ENCODE data around the gene PHTF1. TPM values are rescaled to one million over a fixed set of nuclear protein-coding genes. Genes with fewer than 3 reads are reported as not detected.

PHTF1 gene
- total RNA-seq, 1 experiment from 2014 or later, result 8.4 TPM

DNA sequence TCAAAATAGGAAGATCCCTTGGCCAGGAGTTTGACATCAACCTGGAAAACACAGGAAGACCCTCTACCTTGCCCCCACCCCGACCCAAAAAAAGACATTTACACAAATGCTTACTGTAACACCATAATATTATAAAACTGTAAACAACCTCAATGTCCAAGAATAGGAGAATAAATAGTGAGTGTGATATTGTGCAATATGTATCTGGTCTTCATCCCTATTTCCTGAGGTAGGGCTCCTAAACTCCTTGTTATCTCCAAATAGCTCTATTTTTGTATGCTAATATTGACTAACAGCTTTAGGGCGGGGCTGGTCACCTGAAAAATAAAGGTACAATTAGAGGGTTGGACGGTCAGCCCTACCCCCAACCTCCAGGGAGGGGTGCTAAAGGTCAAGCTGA is 29.5 kb upstream of the PHTF1 start:
- ChIA-PET CTCF (interaction anchor here (0.5 to 1.2 kb wide), 2 partner anchors 716 to 735 kb away, joined by 3 read pairs; partner anchors contain the start of gene LRIG2), POLR2A (interaction anchor here (0.6 to 2.5 kb wide), 4 partner anchors 10 to 27 kb away, joined by 3 to 12 read pairs (median 4); partner anchors contain the start of gene RSBN1)
- TF ChIP-seq, protein P1, sequence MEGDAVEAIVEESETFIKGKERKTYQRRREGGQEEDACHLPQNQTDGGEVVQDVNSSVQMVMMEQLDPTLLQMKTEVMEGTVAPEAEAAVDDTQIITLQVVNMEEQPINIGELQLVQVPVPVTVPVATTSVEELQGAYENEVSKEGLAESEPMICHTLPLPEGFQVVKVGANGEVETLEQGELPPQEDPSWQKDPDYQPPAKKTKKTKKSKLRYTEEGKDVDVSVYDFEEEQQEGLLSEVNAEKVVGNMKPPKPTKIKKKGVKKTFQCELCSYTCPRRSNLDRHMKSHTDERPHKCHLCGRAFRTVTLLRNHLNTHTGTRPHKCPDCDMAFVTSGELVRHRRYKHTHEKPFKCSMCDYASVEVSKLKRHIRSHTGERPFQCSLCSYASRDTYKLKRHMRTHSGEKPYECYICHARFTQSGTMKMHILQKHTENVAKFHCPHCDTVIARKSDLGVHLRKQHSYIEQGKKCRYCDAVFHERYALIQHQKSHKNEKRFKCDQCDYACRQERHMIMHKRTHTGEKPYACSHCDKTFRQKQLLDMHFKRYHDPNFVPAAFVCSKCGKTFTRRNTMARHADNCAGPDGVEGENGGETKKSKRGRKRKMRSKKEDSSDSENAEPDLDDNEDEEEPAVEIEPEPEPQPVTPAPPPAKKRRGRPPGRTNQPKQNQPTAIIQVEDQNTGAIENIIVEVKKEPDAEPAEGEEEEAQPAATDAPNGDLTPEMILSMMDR (IDR thresholded peaks at IDR 0.05; ENCODE audit: unreplicated experiment), result no peak
- Mint-ChIP-seq H3K4me1 (ENCODE audit: insufficient read depth, unreplicated experiment) (peaks cover 26% of the 10 kb centered on the region), H3K27ac (ENCODE audit: low read depth, unreplicated experiment) (no peak overlapping the region), H3K9me3 (ENCODE audit: unreplicated experiment) (no peaks in the 10 kb centered on the region), H3K36me3 (ENCODE audit: insufficient read depth, unreplicated experiment) (peaks cover 7% of the 10 kb centered on the region), H3K4me3 (ENCODE audit: unreplicated experiment) (no peak overlapping the region), H3K27me3 (ENCODE audit: insufficient read depth, unreplicated experiment) (no peaks in the 10 kb centered on the region)
- intact Hi-C loops (cut with micrococcal nuclease), result no loop called here
- no peak for DNase-seq (ENCODE audit: unreplicated experiment)
- BruUV-seq (replicated peaks), result no TSS peak

DNA sequence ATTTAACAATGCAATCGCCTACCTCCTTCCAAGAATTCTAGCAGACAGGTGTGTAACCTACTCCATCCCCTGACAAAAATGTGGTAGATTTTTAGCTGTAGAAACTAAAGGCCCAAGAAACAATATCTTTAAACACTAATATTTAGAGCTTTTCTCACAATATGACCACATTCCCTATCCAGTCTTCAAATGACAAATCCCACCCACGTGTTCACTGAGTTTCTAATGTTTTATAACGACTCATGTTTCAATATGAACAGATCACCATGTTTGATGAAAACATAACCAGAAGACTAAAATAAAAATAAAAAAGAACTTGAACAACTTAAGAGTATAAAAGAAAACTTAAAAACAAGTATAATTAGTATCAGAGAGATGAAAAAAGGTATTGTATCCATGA is 28.4 kb upstream of the PHTF1 start:
- peaks cover 26% of the 10 kb centered on the region for H3K4me1 Mint-ChIP-seq (ENCODE audit: insufficient read depth, unreplicated experiment)
- H3K4me3 Mint-ChIP-seq (ENCODE audit: unreplicated experiment), result no peak overlapping the region
- no peak for DNase-seq (ENCODE audit: unreplicated experiment)
- no TSS peak for BruUV-seq (replicated peaks)
- H3K27ac Mint-ChIP-seq (ENCODE audit: low read depth, unreplicated experiment), result no peak overlapping the region
- peaks cover 4% of the 10 kb centered on the region for H3K36me3 Mint-ChIP-seq (ENCODE audit: insufficient read depth, unreplicated experiment)
- intact Hi-C loops (cut with micrococcal nuclease), result no loop called here
- H3K27me3 Mint-ChIP-seq (ENCODE audit: insufficient read depth, unreplicated experiment), result no peaks in the 10 kb centered on the region
- H3K9me3 Mint-ChIP-seq (ENCODE audit: unreplicated experiment), result no peaks in the 10 kb centered on the region
- CTCF ChIA-PET, result interaction anchor here (1.2 kb wide), 1 partner anchor 715 kb away, joined by 3 read pairs; the partner anchor contains the start of gene LRIG2
- POLR2A ChIA-PET, result interaction anchor here (0.5 to 2.5 kb wide), 5 partner anchors 7 to 605 kb away, joined by 3 to 12 read pairs (median 4); no protein-coding TSS in a partner anchor
- TF ChIP-seq, protein P1 (IDR thresholded peaks at IDR 0.05; ENCODE audit: unreplicated experiment), result no peak

DNA sequence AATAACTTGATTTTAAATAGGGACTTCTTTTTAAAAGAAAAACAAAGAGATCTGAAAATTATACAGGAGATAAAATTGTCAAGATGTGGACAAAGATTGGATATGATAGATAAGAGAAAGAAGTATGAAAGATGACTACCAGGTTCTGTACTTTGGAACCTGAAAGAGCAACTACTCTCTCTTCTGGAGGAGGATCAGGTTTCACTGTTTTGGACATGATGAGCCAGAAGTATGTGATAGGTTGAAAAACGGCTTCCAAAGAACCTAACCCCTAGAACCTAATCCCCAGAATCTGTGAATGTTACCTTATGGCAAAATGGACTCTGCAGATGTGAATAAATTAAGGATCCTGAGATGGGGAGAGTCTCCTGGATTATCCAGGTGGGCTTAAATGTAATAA is 26.8 kb upstream of the PHTF1 start:
- no TSS peak for BruUV-seq (replicated peaks)
- no peaks in the 10 kb centered on the region for H3K27me3 Mint-ChIP-seq (ENCODE audit: insufficient read depth, unreplicated experiment)
- TF ChIP-seq, protein P1 (IDR thresholded peaks at IDR 0.05; ENCODE audit: unreplicated experiment), result no peak
- H3K9me3 Mint-ChIP-seq (ENCODE audit: unreplicated experiment), result no peaks in the 10 kb centered on the region
- POLR2A ChIA-PET, result interaction anchor here (0.6 to 2.1 kb wide), 6 partner anchors 9 to 58 kb away, joined by 4 to 8 read pairs (median 4); partner anchors contain the start of gene PHTF1
- H3K27ac Mint-ChIP-seq (ENCODE audit: low read depth, unreplicated experiment), result peak overlapping the region; percentile 21
- DNase-seq (ENCODE audit: unreplicated experiment), result no peak
- H3K4me1 Mint-ChIP-seq (ENCODE audit: insufficient read depth, unreplicated experiment), result peaks cover 26% of the 10 kb centered on the region
- CTCF ChIA-PET, result interaction anchor here (0.6 to 0.9 kb wide), 3 partner anchors 9 to 49 kb away, joined by 3 read pairs; no protein-coding TSS in a partner anchor
- intact Hi-C loops (cut with micrococcal nuclease), result no loop called here
- no peak overlapping the region for H3K4me3 Mint-ChIP-seq (ENCODE audit: unreplicated experiment)
- peaks cover 4% of the 10 kb centered on the region for H3K36me3 Mint-ChIP-seq (ENCODE audit: insufficient read depth, unreplicated experiment)

DNA sequence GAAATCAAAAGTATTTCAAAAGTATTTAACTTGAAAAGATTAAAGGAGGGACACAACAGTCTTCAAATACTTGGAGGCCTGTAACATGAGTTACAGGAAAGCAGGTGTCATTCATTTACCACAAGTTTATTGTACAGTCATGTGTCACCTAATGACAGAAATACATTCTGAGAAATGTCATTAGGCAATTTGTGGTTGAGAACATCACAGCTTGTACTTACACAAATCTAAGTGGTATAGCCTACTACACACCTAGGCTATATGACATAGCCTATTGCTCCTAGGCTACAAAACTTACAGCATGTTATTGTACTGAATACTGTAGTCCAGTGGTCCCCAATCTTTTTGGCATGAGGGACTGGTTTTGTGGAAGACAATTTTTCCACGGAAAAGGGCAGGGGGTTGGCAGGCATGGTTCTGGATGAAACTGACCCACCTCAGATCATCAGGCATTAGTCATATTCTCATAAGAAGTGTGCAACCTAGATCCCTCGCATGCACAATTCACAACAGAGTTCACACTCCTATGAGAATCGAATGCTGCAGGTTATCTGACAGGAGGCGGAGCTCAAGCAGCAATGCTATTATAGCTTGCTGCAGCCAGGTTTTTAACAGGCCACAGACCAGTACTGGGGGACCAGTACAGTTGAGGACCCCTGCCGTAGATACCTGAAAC is 25.0 kb upstream of the PHTF1 start:
- TF ChIP-seq, protein P1 (IDR thresholded peaks at IDR 0.05; ENCODE audit: unreplicated experiment), result no peak
- Mint-ChIP-seq H3K27me3 (ENCODE audit: insufficient read depth, unreplicated experiment) (no peaks in the 10 kb centered on the region), H3K36me3 (ENCODE audit: insufficient read depth, unreplicated experiment) (peaks cover 4% of the 10 kb centered on the region), H3K4me1 (ENCODE audit: insufficient read depth, unreplicated experiment) (peaks cover 26% of the 10 kb centered on the region), H3K27ac (ENCODE audit: low read depth, unreplicated experiment) (no peak overlapping the region), H3K4me3 (ENCODE audit: unreplicated experiment) (no peak overlapping the region), H3K9me3 (ENCODE audit: unreplicated experiment) (no peaks in the 10 kb centered on the region)
- intact Hi-C loops (cut with micrococcal nuclease), result no loop called here
- peak; percentile 22 for DNase-seq (ENCODE audit: unreplicated experiment)
- ChIA-PET POLR2A (interaction anchor here (0.8 to 1.4 kb wide), 4 partner anchors 8 to 120 kb away, joined by 3 to 5 read pairs (median 4); partner anchors contain the start of gene AP4B1), CTCF (interaction anchor here (0.7 to 1.5 kb wide), 3 partner anchors 26 to 712 kb away, joined by 3 to 4 read pairs (median 3); partner anchors contain the start of gene LRIG2)
- BruUV-seq (replicated peaks), result no TSS peak
